Transverse colon (tissue), 4 donors: ENCODE results near the gene PBX1. TPM values are rescaled to one million over a fixed set of nuclear protein-coding genes. Genes with fewer than 3 reads are reported as not detected.

Experiments
- DNase-seq: peaks from one replicate; pipeline ENCODE4 v3.0.0-alpha.2; 2019
- H3K27ac ChIP-seq, 4 donors: fragments of 200-600 bp; sonication (generic); 2 replicates each; pipeline ENCODE4 v1.5.1; 2016 to 2018; ENCODE audit warnings: inconsistent platforms in 4 of 4
- H3K27me3 ChIP-seq: fragments of 200-600 bp; sonication (generic); 2 replicates; pipeline ENCODE4 v1.5.1; 2017; ENCODE audit warnings: inconsistent platforms
- H3K36me3 ChIP-seq, 4 donors: fragments of 200-600 bp; sonication (generic); 2 replicates each; pipeline ENCODE4 v1.5.1; 2017 to 2019; ENCODE audit warnings: inconsistent platforms in 4 of 4
- H3K4me1 ChIP-seq, 4 donors: fragments of 200-600 bp; sonication (generic); 2 replicates each; pipeline ENCODE4 v1.5.1; 2017 to 2020; ENCODE audit warnings: inconsistent platforms in 4 of 4
- H3K4me3 ChIP-seq, 4 donors: fragments of 200-600 bp; sonication (generic); 1 replicate in 1 of 4; 2 replicates in 3 of 4; pipeline versions ENCODE4 v1.5.1 to v1.6.1; 2017 to 2019; ENCODE audit warnings: inconsistent platforms in 4 of 4
- H3K9me3 ChIP-seq, 2 donors: fragments of 200-600 bp; sonication (generic); 2 replicates each; pipeline ENCODE4 v1.5.1; 2017 to 2019; ENCODE audit warnings: inconsistent platforms in 2 of 2
- CTCF ChIP-seq, 5 experiments: fragments of 200-600 bp in 3 of 5; fragments of 450-650 bp in 2 of 5; sonication (generic) in 3 of 5; IDR thresholded peaks; 1 replicate in 2 of 5; 2 replicates in 3 of 5; pipeline ENCODE4 v1.5.1; 2016 to 2017; ENCODE audit warnings: antibody characterized with exemption in 5 of 5, inconsistent platforms in 3 of 5, mild to moderate bottlenecking in 2 of 5, moderate library complexity in 1 of 5
- EP300 ChIP-seq: sonication (generic); formaldehyde crosslinking; IDR thresholded peaks from one replicate; pipeline ENCODE4 v1.6.1; 2017; ENCODE audit warnings: antibody characterized with exemption, low read depth
- POLR2A ChIP-seq: fragments of 450-650 bp; IDR thresholded peaks from one replicate; pipeline ENCODE4 v1.6.1; 2016; ENCODE audit warnings: antibody characterized with exemption, mild to moderate bottlenecking, moderate library complexity
- POLR2AphosphoS5 ChIP-seq, 3 donors: sonication (generic); formaldehyde crosslinking; IDR thresholded peaks; one replicate each; pipeline ENCODE4 v1.6.1; 2016; ENCODE audit warnings: antibody characterized with exemption in 3 of 3
- whole genome bisulfite sequencing, 2 donors: methylation state at CpG; one replicate each; pipeline ENCODE4 v1.1.5; 2018; ENCODE audit warnings: low coverage in 1 of 2; 5-methylcytosine and 5-hydroxymethylcytosine counted together
- in situ Hi-C, 4 donors: fragments of 200-750 bp; cut with MboI; loops; one replicate each; pipeline versions ENCODE4 v1.15.0 to v1.15.1; 2017; ENCODE audit warnings: low sequenced_read_pairs in 3 of 4, low pct_ligation_motif_present in 1 of 4, low pct_unique_long_range_greater_than_20kb in 1 of 4
- intact Hi-C: fragments of 100-400 bp; cut with DNase I; formaldehyde crosslinking; loops from one replicate; pipeline ENCODE4 v1.15.1; 2023; ENCODE audit warnings: low total_unique reads
- total RNA-seq, 4 donors: library from RNA; depleted of rRNA; stranded (reverse); fragments of >200 nt; gene quantifications; one replicate each; pipeline ENCODE4 v1.1.0, GENCODE V29; 2016

PBX1 gene
- total RNA-seq, 4 donors from 2014 or later, result 46.8 to 77.2 (median 50.7) TPM

- in situ Hi-C loops, result loop anchor here in 1 of 4 donors (25.0 kb wide), 1 partner anchor 142 kb away; no protein-coding TSS in a partner anchor
- no peaks in the 10 kb centered on the region for H3K36me3 ChIP-seq
- TF ChIP-seq POLR2AphosphoS5 (IDR thresholded peaks at IDR 0.05) (peak; percentile 50 to 77 (median 67)), POLR2A (no peak), CTCF (IDR thresholded peaks at IDR 0.05) (no peak), EP300 (no peak)
- no peaks in the 10 kb centered on the region for H3K9me3 ChIP-seq
- intact Hi-C loops, result loop anchor here (10.0 kb wide), 1 partner anchor 130 kb away; no protein-coding TSS in a partner anchor
- no peak overlapping the region for H3K4me3 ChIP-seq
- peak overlapping the region; percentile 55 to 80 (median 70) for H3K27ac ChIP-seq
- DNase-seq, result no peak
- peaks cover 31 to 68% (median 39%) of the 10 kb centered on the region in 4 donors for H3K4me1 ChIP-seq
- 45 to 53% methylated on average over 4 to 6 of the region's 6 CpGs for WGBS, 2 donors
- no peaks in the 10 kb centered on the region for H3K27me3 ChIP-seq
Observed at GRCh38 chr1:164644774-164645644, 86.0 kb downstream of the PBX1 start.

- peaks cover 36 to 72% (median 43%) of the 10 kb centered on the region in 4 donors for H3K4me1 ChIP-seq
- H3K4me3 ChIP-seq, result no peak overlapping the region
- intact Hi-C loops (loop anchor here (10.0 kb wide), 1 partner anchor 129 kb away; no protein-coding TSS in a partner anchor), in situ Hi-C loops (loop anchor here in 1 of 4 donors (25.0 kb wide), 1 partner anchor 141 kb away; no protein-coding TSS in a partner anchor)
- no peak for DNase-seq
- no peaks in the 10 kb centered on the region for H3K9me3 ChIP-seq
- no peak for TF ChIP-seq EP300
- no peak for TF ChIP-seq CTCF (IDR thresholded peaks at IDR 0.05)
- no peak for TF ChIP-seq POLR2A
- no peak for TF ChIP-seq POLR2AphosphoS5 (IDR thresholded peaks at IDR 0.05)
- no peaks in the 10 kb centered on the region for H3K36me3 ChIP-seq
- no peaks in the 10 kb centered on the region for H3K27me3 ChIP-seq
- H3K27ac ChIP-seq, result peak overlapping the region in 3 of 4 donors; percentile 63 to 80 (median 76)
- WGBS, 2 donors, result 89 to 93% methylated on average over 2 of the region's 2 CpGs
Observed at GRCh38 chr1:164645921-164646320, 86.9 kb downstream of the PBX1 start.

GRCh38 chr1:164647211-164647610 is 88.2 kb downstream of the PBX1 start:
- no peak overlapping the region for H3K4me3 ChIP-seq
- intact Hi-C loops (loop anchor here (10.0 kb wide), 1 partner anchor 128 kb away; no protein-coding TSS in a partner anchor), in situ Hi-C loops (loop anchor here in 1 of 4 donors (25.0 kb wide), 1 partner anchor 140 kb away; no protein-coding TSS in a partner anchor)
- H3K27ac ChIP-seq, result peak overlapping the region; percentile 62 to 80 (median 74)
- peak; percentile 76 for DNase-seq
- TF ChIP-seq CTCF (IDR thresholded peaks at IDR 0.05) (no peak), EP300 (no peak), POLR2AphosphoS5 (IDR thresholded peaks at IDR 0.05) (peak in 1 of 3 donors; percentile 29)
- H3K4me1 ChIP-seq, result peaks cover 46 to 78% (median 55%) of the 10 kb centered on the region in 4 donors
- H3K27me3 ChIP-seq, result no peaks in the 10 kb centered on the region
- 7 to 34% methylated on average over 3 to 6 of the region's 6 CpGs for WGBS, 2 donors
- no peaks in the 10 kb centered on the region for H3K9me3 ChIP-seq
- H3K36me3 ChIP-seq, result no peaks in the 10 kb centered on the region

GRCh38 chr1:164648636-164649035 is 89.7 kb downstream of the PBX1 start:
- TF ChIP-seq POLR2A, result no peak
- no peak for TF ChIP-seq POLR2AphosphoS5 (IDR thresholded peaks at IDR 0.05)
- TF ChIP-seq CTCF (IDR thresholded peaks at IDR 0.05), result no peak
- TF ChIP-seq EP300, result no peak
- H3K9me3 ChIP-seq, result no peaks in the 10 kb centered on the region
- no peaks in the 10 kb centered on the region for H3K36me3 ChIP-seq
- DNase-seq, result no peak
- H3K4me3 ChIP-seq, result no peak overlapping the region
- WGBS, 2 donors, result 40 to 71% methylated on average over 2 of the region's 2 CpGs
- peaks cover 52 to 92% (median 65%) of the 10 kb centered on the region in 4 donors for H3K4me1 ChIP-seq
- peak overlapping the region; percentile 62 to 80 (median 74) for H3K27ac ChIP-seq
- in situ Hi-C loops, result loop anchor here in 1 of 4 donors (25.0 kb wide), 1 partner anchor 139 kb away; no protein-coding TSS in a partner anchor
- intact Hi-C loops, result loop anchor here (10.0 kb wide), 1 partner anchor 126 kb away; no protein-coding TSS in a partner anchor
- no peaks in the 10 kb centered on the region for H3K27me3 ChIP-seq
